IPS-NIHi7 (cell line): Measurements from ENCODE around the gene SCYL2.
"Not testable (repeated sequence)": the region's sequence is repeated elsewhere in the genome, so short reads cannot be mapped to it uniquely, and the experiment has no call there.

Source experiments
- DNase-seq: peaks from one replicate; pipeline ENCODE4 v3.0.0; 2012; ENCODE audit warnings: mixed read lengths; ENCODE audit errors: extremely low spot score

Gene SCYL2

DNA sequence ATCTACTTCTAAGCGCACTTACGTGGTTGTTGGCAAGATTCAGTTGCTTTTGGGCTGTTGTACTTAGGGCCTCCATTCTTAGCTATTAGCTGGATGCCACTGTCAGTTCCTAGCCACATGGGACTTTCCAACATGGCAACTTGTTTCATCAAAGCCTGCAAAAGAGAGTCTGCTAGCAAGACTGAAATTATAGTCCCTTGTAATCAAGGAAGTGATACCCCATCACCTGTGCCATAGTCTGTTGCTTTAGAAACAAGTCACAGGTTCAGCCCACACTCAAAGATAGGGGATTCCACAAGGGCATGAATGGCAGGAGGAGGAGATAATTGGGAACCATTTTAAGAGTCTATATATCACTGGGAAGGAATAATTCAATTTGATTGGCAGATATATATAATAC, 62.8 kb downstream of the SCYL2 start:
- DNase-seq = no peak

- no peak for DNase-seq
Observed at GRCh38 chr12:100331871-100332270, 64.9 kb downstream of the SCYL2 start.

DNA sequence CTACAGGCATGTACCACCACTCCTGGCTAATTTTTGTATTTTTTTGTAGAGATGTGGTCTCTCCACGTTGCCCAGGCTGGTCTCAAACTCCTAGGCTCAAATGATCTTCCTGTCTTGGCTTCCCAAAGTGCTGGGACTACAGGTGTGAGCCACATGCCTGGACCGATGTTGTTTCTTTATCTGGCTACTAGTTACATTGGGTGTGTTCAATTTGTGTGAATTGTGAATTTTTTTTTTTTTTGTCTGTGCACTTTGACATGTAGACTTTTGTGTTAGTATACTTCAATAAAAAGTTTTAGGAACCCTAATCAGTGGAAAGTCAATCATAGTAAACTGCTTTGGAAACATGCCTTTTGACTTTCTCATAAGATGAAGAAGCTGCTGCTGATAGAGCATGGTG, 65.9 kb downstream of the SCYL2 start:
- no peak for DNase-seq

- DNase-seq = no peak
Observed at GRCh38 chr12:100337299-100337698, 70.3 kb downstream of the SCYL2 start.

DNA sequence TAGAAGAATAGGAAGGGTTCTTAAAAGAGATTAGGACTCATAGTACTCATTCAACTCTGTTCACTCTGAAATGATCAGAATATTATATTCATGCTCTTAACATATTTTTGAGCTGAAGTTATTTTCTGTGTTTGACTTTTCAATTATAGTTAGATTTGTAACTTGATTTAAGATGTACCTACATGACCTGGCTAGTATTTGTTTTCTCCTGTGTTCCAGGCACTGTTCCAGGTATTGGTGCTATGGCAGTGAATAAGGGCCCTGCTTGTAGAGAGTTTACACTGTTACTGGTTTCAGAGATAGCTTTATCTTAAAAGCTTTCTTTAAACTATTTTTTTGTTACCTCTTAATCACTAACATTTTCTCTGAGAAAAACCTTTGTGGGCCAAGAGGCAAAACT, 70.8 kb downstream of the SCYL2 start:
- DNase-seq = no peak

DNA sequence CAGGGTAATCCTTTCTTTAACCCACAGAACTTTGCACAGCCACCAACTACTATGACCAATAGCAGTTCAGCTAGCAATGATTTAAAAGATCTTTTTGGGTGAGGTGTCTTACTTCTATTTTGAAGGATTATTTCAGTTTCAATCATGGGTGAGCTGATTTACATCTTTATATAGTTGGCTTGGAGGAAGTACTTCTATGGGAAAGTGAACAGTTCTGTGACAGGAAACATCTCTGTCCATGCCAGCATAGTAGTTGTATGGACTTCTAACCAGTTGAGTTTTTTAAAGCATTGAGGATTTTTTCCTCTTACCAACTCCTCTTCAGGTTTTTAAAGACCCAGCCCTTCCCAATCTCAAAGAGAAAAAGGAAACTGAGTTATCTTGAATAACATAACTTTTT, 72.1 kb downstream of the SCYL2 start:
- no peak for DNase-seq

DNA sequence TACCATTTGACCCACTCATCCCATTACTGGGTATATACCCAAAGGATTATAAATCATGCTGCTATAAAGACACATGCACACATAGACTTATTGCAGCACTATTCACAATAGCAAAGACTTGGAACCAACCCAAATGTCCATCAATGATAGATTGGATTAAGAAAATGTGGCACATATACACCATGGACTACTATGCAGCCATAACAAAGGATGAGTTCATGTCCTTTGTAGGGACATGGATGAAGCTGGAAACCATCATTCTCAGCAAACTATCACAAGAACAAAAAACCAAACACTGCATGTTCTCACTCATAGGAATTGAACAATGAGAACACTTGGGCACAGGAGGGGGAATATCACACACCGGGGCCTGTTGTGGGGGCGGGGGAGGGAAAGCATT, 75.9 kb downstream of the SCYL2 start:
- not testable (repeated sequence) for DNase-seq

- not testable (repeated sequence) for DNase-seq
Observed at GRCh38 chr12:100344351-100344750, 77.4 kb downstream of the SCYL2 start.

DNA sequence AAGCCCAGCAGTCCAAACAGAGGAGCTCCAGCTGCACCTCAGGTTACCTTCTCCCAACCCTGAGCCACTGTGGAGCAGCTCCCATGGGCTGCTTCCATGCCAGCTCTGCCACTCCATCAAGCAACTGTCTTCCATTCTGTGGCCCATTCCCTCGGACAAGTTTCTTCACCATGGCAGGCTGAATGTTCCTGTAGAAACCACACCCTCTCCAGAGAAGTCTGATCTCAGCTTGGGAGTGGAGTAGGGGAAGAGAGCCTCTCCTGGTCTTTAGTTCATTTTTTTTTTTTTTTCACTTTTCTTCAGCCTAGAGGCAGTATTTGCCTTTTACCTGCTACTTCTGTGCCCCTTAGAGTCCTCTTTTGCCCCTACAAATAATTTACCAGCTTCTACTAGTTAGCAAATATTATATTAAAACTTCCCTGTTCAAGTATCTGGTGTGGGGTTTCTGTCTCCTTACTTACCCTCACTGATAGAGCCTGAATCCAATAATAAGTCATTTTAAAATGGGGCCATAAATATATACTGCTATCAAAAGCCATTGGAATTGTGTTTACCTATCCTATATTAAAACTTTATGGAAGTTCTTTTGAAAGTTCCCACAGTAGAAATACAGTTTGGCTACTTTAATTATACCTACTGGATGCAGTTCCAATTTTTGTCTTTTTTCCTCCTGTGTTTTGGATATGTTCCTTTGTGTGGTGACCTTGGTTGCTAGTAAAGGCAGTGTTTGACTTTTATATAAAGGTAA, 78.2 kb downstream of the SCYL2 start:
- no peak for DNase-seq

DNA sequence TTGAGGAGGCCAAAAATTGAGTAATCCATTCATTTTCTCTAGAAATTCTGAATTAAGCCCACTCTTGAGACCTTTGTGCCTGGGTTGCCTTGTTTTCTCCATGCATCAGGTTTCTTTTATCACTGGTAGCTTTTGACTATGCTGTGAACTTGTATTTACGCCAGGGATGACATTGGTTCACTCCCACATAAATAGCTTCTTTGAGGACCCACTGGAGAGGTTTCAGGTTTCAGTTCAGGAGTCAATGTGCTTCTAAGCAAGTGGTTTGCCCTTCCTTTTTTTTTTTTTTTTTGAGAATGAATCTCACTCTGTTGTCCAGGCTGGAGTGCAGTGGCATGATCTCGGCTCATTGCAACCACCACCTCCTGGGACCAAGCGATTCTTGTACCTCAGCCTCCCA, 79.7 kb downstream of the SCYL2 start:
- no peak for DNase-seq

- peak; percentile 30 for DNase-seq
Observed at GRCh38 chr12:100348657-100349454, 81.9 kb downstream of the SCYL2 start.

GRCh38 chr12:100356644-100357223, 89.8 kb downstream of the SCYL2 start, which contains the start of gene SLC17A8:
TSS of gene SLC17A8 (plus strand) at chr12:100357074. CDS start at chr12:100357392, 318 bp downstream.
- DNase-seq = peak; percentile 63

DNA sequence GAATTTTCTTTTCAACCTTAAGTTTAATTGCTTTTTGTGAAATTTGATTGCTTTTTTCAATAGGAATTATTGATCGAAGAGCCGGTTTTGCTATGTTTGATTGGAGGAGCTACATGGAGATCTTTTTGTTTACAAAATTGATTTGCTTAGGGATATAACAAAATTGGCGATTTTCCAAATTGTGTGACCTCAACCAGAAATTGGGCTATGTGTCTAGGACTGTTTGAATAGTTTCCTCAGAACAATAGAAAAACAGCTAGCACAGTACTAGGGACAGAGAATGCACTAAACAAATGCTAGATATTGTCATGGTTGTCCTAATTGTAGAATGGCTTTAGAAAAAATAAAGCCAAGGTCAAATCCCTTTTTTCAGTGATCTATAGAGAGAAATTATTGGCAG, 92.3 kb downstream of the SCYL2 start:
- no peak for DNase-seq

- DNase-seq = no peak
Observed at GRCh38 chr12:100359822-100360221, 92.8 kb downstream of the SCYL2 start.

DNA sequence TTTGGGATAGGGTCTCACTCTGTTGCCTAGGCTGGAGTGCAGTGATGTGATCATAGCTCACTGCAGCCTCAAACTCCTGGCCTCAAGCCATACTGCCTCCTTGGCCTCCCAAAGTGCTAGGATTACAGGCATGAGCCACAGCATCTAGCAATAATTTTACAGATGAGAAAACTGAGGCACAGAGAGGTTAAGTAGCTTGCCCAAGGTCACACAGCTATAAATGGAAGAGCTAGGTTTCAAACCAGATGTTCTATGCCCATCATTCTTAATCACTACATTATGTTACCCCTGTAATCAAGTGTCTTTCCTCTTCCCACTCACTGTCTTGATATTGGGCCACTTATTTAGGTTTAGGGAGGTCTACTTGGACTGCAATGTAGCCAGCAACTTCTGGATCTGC, 93.5 kb downstream of the SCYL2 start:
- no peak for DNase-seq

GRCh38 chr12:100364324-100364723, 97.3 kb downstream of the SCYL2 start:
- DNase-seq = no peak

DNA sequence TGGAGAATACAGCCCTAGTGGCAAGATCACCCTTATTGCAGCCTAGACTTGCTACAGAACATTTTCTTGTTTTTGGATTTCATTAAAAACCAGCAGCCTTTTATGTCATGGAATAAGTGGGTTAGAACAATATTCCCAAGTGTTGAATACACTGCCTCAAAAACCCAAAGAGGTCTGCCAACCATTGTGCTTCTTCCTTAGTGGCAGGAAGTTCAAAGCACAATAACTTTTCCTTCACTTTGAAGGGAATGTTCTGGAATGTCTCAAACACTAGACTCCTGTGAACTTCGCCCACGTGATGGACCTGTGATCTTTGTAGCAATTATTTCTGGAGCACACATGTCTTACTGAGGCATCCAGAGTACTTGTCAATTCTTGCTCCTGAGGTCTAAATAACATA, 98.4 kb downstream of the SCYL2 start:
- no peak for DNase-seq

DNA sequence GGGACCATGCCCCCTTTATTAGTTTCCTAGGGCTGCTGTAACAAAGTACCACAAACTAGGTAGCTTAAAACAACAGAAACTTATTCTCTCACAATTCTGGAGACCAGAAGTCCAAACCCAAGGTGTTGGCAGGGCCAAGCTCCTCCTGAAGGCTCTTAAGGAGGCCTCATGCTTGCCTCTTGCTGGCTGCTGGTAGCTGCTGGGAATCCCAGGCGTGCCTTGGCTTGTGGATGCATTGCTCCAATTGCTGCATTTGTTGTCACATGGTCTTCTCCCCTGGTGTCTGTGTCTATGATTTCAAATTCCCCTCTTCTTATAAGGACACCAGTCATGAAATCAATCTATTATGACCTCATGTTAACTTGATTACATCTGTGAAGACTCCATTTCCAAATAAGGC, 101.1 kb downstream of the SCYL2 start:
- no peak for DNase-seq

DNA sequence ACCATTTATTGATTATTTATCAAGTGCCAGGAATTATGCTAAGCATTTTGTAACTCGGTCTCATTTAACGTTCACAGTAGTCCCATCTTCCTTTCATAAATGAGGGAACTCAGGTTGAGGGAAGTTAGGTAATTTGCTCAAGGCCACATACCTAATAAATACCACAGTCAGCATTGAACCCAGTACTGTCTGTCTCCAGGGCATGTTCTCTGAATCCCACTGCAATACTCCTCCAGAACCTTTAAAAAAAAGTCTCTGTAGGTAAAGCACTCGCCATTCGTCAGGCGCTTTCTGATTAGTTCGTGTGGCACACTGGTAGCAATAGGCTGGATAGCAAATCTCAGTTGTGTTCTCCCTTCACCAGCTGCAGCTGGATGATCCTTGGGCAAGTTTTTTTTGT, 104.2 kb downstream of the SCYL2 start:
- DNase-seq = no peak

DNA sequence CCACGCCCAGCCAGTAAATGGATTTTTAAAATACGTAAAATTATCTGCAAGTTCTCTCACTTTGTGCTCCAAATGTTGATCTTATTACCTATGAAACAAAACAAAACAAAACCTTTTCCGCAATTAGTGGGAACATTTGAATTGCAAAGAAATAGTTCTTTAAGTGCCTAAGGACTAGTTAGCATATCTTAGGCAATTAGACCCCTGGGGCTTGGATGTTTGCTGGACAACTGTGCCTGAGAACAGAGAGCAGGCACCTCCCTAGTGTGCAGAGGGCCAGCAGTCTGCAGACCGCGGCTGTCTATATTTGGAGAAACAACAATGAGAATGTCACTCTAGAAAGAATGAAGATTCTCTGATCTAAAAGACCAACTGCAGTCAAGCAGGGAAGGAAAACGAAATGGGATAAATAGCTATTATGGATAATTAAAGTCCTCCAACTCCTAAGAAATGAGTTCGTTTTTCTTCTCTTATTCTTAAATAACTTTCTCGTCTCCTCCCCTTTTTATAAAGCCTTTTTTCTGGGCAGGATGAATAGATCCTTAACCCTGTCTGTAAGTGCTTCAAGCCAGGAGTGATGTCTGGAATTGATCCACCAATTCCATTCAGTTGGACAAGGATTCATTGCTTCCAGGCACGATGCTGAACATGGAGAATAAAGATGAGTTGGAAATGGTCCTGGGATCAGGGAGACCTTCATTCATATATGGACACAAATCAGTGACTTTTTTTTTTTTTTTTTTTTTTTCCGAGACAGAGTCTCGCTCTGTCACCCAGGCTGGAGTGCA, 106.1 kb downstream of the SCYL2 start:
- DNase-seq = peak; percentile 57

DNA sequence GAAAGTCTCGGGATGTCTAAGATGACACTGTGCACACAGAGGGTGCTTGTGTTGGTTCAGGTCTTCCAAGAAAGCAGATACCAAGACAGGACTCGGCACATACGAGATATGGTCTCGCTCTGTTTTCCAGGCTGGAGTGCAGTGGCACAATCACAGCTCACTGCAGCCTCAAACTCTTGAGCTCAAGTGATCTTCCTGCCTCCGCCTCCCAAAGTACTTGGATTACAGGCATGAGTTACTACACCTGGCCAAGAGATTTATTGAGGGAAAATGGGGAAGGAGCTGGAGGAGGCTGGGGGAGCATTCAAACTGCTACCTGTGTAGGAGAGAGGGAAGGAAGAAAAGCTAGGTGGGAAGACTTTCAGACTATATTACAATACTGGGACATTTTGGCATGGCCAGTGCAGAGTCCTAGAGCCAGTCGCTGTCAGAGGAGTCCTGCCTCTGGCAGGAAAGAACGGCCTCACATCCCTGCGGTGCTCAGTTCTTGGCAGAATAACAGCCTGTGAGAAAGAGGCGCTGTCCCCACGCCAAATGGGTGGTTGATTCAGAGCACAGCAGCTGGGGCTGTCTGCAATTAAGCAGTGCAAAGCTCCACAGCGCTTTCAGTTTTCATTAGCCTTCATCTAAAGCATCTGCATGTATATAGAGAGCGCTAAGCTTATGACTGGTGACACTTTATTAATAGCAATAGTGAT, 108.2 kb downstream of the SCYL2 start:
- DNase-seq = no peak
